HG03469 (cell line): ENCODE results near the gene JSRP1.
A peak's percentile ranks its signal among the peaks of the same experiment; 100 is the strongest.

Experiments used
- ATAC-seq: cut with Tn5 transposase; IDR thresholded peaks from one replicate; pipeline ENCODE4 v1.9.1; 2021; ENCODE audit warnings: mild to moderate bottlenecking, moderate library complexity, moderate number of reproducible peaks; ENCODE audit not compliant: unreplicated experiment

Gene JSRP1

GRCh38 chr19:2247433-2248101 is 8.7 kb downstream of the JSRP1 start:
- ATAC-seq = no peak

GRCh38 chr19:2246801-2247361 is 9.3 kb downstream of the JSRP1 start:
- ATAC-seq = no peak

GRCh38 chr19:2246014-2246620 is 10.1 kb downstream of the JSRP1 start:
- no peak for ATAC-seq

GRCh38 chr19:2245273-2245672 is 10.9 kb downstream of the JSRP1 start:
- ATAC-seq = no peak

- no peak for ATAC-seq
These were observed 11.7 kb downstream of the JSRP1 start for GRCh38 chr19:2244486-2244885.

- no peak for ATAC-seq
These were observed 12.1 kb downstream of the JSRP1 start for GRCh38 chr19:2244125-2244411.

GRCh38 chr19:2243274-2244124 is 12.7 kb downstream of the JSRP1 start:
- ATAC-seq = no peak

- no peak for ATAC-seq
These were observed 13.4 kb downstream of the JSRP1 start for GRCh38 chr19:2242816-2243215.

- no peak for ATAC-seq
These were observed 14.1 kb downstream of the JSRP1 start for GRCh38 chr19:2242092-2242537.

- no peak for ATAC-seq
These were observed 15.1 kb downstream of the JSRP1 start for GRCh38 chr19:2240881-2241760.

GRCh38 chr19:2239771-2240770 is 16.1 kb downstream of the JSRP1 start:
- no peak for ATAC-seq

GRCh38 chr19:2239173-2239572 is 17.0 kb downstream of the JSRP1 start:
- no peak for ATAC-seq

- no peak for ATAC-seq
These were observed 18.4 kb downstream of the JSRP1 start for GRCh38 chr19:2237869-2238153.

- no peak for ATAC-seq
These were observed 19.0 kb downstream of the JSRP1 start for GRCh38 chr19:2237051-2237868.

GRCh38 chr19:2236314-2237050 is 19.7 kb downstream of the JSRP1 start, which contains the start of the genes PLEKHJ1 and SF3A2:
Gene PLEKHJ1, minus strand, starts transcription at chr19:2236329. Its CDS starts 81 bp downstream, at chr19:2236248.
Gene SF3A2, plus strand, starts transcription at chr19:2236824. Its CDS starts 6,595 bp downstream, at chr19:2243419.
- ATAC-seq = peak; percentile 41

GRCh38 chr19:2236064-2236313 is 20.2 kb downstream of the JSRP1 start:
- ATAC-seq = no peak

GRCh38 chr19:2235381-2236063 is 20.7 kb downstream of the JSRP1 start:
- no peak for ATAC-seq

- no peak for ATAC-seq
These were observed 21.2 kb downstream of the JSRP1 start for GRCh38 chr19:2234996-2235380.
